GM21381 (cell line): Measurements from ENCODE around the gene CDC6.

Experiments used
- ATAC-seq: cut with Tn5 transposase; IDR thresholded peaks from one replicate; pipeline ENCODE4 v1.9.1; 2021; ENCODE audit warnings: mild to moderate bottlenecking, moderate library complexity; ENCODE audit not compliant: unreplicated experiment

The CDC6 gene

GRCh38 chr17:40309949-40310510 lies 22.4 kb downstream of the CDC6 start:
- ATAC-seq, result no peak

GRCh38 chr17:40310882-40311391 lies 23.3 kb downstream of the CDC6 start:
- no peak for ATAC-seq

- no peak for ATAC-seq
Measured at GRCh38 chr17:40311575-40311974, 23.9 kb downstream of the CDC6 start.

- ATAC-seq, result peak; percentile 36
Measured at GRCh38 chr17:40312131-40312731, 24.6 kb downstream of the CDC6 start.

- no peak for ATAC-seq
Measured at GRCh38 chr17:40312893-40313667, 25.4 kb downstream of the CDC6 start.

- no peak for ATAC-seq
Measured at GRCh38 chr17:40313668-40314583, 26.2 kb downstream of the CDC6 start.

GRCh38 chr17:40314584-40314956 lies 26.9 kb downstream of the CDC6 start:
- no peak for ATAC-seq

- ATAC-seq, result no peak
Measured at GRCh38 chr17:40315206-40315605, 27.5 kb downstream of the CDC6 start.

- no peak for ATAC-seq
Measured at GRCh38 chr17:40315678-40316570, 28.2 kb downstream of the CDC6 start.

GRCh38 chr17:40316571-40317344 lies 29.1 kb downstream of the CDC6 start:
- ATAC-seq, result no peak

- no peak for ATAC-seq
Measured at GRCh38 chr17:40317345-40317873, 29.7 kb downstream of the CDC6 start.

- peak; percentile 49 for ATAC-seq
Measured at GRCh38 chr17:40317880-40318829, 30.5 kb downstream of the CDC6 start.

GRCh38 chr17:40318830-40319391 lies 31.2 kb downstream of the CDC6 start:
- ATAC-seq, result no peak

GRCh38 chr17:40319651-40320540 lies 32.2 kb downstream of the CDC6 start:
- ATAC-seq, result no peak

GRCh38 chr17:40320756-40321523 lies 33.3 kb downstream of the CDC6 start:
- ATAC-seq, result no peak

- ATAC-seq, result no peak
Measured at GRCh38 chr17:40321524-40321929, 33.8 kb downstream of the CDC6 start.
